ENCODE measurements around the gene RNFT2. TPM values are rescaled to one million over a fixed set of nuclear protein-coding genes. Genes with fewer than 3 reads are reported as not detected.

Gene RNFT2
- total and polyA plus RNA-seq, 7 experiments from 2014 or later = 1.2 to 8.3 (median 5.7) TPM

DNA sequence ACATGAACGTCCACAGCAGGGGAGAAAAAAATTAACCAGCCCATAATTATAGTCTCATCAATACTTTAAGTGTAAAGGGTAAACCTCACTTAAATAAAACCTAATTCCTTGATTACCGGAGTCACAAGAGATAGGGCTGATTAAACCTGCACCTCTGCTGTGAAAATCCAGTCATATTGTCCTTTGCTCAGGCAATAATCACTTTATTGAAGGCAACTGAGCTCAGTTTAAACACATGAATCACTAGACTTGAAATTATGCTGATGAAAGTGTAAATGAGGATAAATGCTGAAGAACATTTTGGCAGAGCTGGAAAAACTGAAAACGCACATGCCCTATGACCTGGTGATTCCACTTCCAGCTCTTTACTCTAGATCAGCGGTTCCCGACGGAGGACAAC is 149.8 kb downstream of the RNFT2 start:
- POLR2A ChIA-PET = no interaction called here
- Histone ChIP-seq H3K4me3 (ENCODE audit: low read length) (no peak overlapping the region), H3K27ac (ENCODE audit: low read depth, low read length) (no peak overlapping the region), H3K4me1 (ENCODE audit: control insufficient read depth in 2 of 2, insufficient read depth in 2 of 2, low read length in 2 of 2) (no peaks in the 10 kb centered on the region), H3K36me3 (ENCODE audit: control insufficient read depth in 2 of 3, insufficient read depth in 3 of 3, low read length in 3 of 3) (no peaks in the 10 kb centered on the region), H3K27me3 (ENCODE audit: control insufficient read depth in 2 of 2, insufficient read depth in 2 of 2, low read length in 2 of 2) (no peaks in the 10 kb centered on the region), H3K9me3 (ENCODE audit: control insufficient read depth in 2 of 3, low read length in 3 of 3) (no peaks in the 10 kb centered on the region)
- CTCF ChIA-PET = no interaction called here
- intact Hi-C loops (cut with micrococcal nuclease) = no loop called here
- Mint-ChIP-seq H3K36me3 (no peaks in the 10 kb centered on the region), H3K4me3 (no peak overlapping the region), H3K4me1 (peaks cover 0 to 5% (median 0%) of the 10 kb centered on the region in 7 donors), H3K27ac (no peak overlapping the region), H3K9me3 (peaks cover 0 to 5% (median 0%) of the 10 kb centered on the region in 11 donors), H3K27me3 (peaks cover 11 to 61% (median 24%) of the 10 kb centered on the region in 5 donors)
- ATAC-seq = no peak
- DNase-seq = no peak

DNA sequence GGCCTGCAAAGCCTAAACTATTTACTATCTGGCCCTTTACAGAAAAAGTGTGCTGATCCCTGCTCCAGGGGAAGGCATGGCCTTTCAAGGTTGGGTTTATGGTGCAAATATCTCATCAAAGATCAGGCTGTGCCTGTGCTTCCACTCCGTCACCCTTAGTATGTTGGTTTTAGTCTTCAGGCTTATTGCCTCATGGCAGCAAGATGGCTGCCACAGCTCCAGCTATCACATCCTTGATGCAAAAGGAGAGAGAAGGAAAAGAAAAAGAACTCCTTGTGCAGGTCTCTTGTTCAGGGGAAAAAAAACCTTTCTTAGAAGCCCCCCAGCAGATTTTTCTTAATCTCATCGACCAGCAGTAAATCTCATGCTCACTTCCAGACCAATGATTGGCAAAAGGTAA is 152.2 kb downstream of the RNFT2 start:
- Histone ChIP-seq H3K9me3 (ENCODE audit: control insufficient read depth in 2 of 3, low read length in 3 of 3) (no peaks in the 10 kb centered on the region), H3K4me1 (ENCODE audit: control insufficient read depth in 2 of 2, insufficient read depth in 2 of 2, low read length in 2 of 2) (no peaks in the 10 kb centered on the region), H3K27ac (ENCODE audit: low read depth, low read length) (no peak overlapping the region), H3K27me3 (ENCODE audit: control insufficient read depth in 2 of 2, insufficient read depth in 2 of 2, low read length in 2 of 2) (no peaks in the 10 kb centered on the region), H3K4me3 (ENCODE audit: low read length) (no peak overlapping the region), H3K36me3 (ENCODE audit: control insufficient read depth in 2 of 3, insufficient read depth in 3 of 3, low read length in 3 of 3) (no peaks in the 10 kb centered on the region)
- no peak for DNase-seq
- Mint-ChIP-seq H3K4me3 (no peak overlapping the region), H3K9me3 (peaks cover 0 to 5% (median 0%) of the 10 kb centered on the region in 11 donors), H3K27me3 (peaks cover 0 to 44% (median 10%) of the 10 kb centered on the region in 5 donors), H3K27ac (no peak overlapping the region), H3K4me1 (no peaks in the 10 kb centered on the region), H3K36me3 (no peaks in the 10 kb centered on the region)
- intact Hi-C loops (cut with micrococcal nuclease) = no loop called here
- ATAC-seq = no peak
- POLR2A ChIA-PET = no interaction called here
- CTCF ChIA-PET = no interaction called here

DNA sequence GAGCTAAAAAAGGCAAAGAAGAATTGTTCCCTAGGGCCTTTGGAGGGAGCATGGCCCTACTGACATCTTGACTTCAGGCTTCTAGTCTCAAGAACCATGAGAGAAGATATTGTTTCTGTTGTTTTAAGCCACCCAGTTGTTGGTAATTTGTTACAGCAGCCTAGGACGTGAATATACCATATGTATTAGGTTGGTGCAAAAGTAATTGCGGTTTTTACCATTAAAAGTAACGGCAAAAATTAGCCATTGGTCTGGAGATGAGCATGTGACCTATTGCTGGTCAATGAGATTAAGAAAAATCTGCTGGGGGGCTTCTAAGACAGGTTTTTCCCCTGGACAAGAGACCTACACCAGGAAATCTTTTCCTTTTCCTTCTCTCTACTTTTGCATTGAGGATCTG is 152.9 kb downstream of the RNFT2 start:
- DNase-seq = no peak
- no peaks in the 10 kb centered on the region for H3K36me3 ChIP-seq (ENCODE audit: control insufficient read depth in 2 of 3, insufficient read depth in 3 of 3, low read length in 3 of 3)
- no peaks in the 10 kb centered on the region for H3K27me3 ChIP-seq (ENCODE audit: control insufficient read depth in 2 of 2, insufficient read depth in 2 of 2, low read length in 2 of 2)
- H3K27ac ChIP-seq (ENCODE audit: low read depth, low read length) = no peak overlapping the region
- Mint-ChIP-seq H3K36me3 (no peaks in the 10 kb centered on the region), H3K4me1 (no peaks in the 10 kb centered on the region), H3K27ac (no peak overlapping the region), H3K27me3 (peaks cover 0 to 41% (median 10%) of the 10 kb centered on the region in 5 donors), H3K9me3 (peaks cover 0 to 5% (median 0%) of the 10 kb centered on the region in 11 donors), H3K4me3 (no peak overlapping the region)
- intact Hi-C loops (cut with micrococcal nuclease) = no loop called here
- H3K4me1 ChIP-seq (ENCODE audit: control insufficient read depth in 2 of 2, insufficient read depth in 2 of 2, low read length in 2 of 2) = no peaks in the 10 kb centered on the region
- ChIA-PET CTCF (no interaction called here), POLR2A (no interaction called here)
- no peaks in the 10 kb centered on the region for H3K9me3 ChIP-seq (ENCODE audit: control insufficient read depth in 2 of 3, low read length in 3 of 3)
- H3K4me3 ChIP-seq (ENCODE audit: low read length) = no peak overlapping the region
- ATAC-seq = no peak

DNA sequence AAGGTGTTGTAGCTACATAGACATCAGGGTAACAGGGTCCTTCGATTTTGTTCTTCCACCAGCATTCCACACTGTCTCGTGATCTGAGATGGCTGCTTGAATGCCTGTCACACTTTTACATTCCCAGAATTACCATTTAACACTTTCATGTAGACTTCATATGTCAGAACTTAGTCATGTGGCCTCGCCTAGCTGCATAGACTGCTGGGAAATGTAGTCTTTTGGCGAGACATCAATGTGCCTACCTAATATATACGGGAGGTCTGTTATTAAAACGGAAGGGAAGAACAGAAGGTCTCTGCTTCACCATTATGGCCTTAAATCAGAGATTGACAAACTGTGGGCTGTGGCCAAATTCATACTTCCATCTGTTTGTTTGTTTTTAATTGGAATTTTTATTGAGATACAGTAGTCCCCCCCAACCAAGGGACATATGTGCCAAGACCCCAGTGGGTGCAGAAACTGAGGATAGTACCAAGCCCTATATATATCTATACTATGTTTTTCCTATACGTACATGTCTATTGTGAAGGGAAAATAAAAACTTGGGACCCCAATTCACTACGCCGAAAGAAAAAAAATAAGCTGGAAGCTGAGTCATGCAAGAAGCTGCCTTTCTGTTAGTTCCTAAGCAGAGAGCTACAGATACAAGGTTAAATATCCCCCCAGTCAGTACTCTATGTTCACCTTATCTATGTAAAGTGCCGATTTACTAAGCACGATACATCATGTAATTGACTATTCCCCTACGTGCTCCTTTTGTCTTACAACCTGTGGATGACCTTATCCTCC is 154.4 kb downstream of the RNFT2 start:
- H3K36me3 ChIP-seq (ENCODE audit: control insufficient read depth in 2 of 3, insufficient read depth in 3 of 3, low read length in 3 of 3) = no peaks in the 10 kb centered on the region
- CTCF ChIA-PET = no interaction called here
- Mint-ChIP-seq H3K4me1 (no peaks in the 10 kb centered on the region), H3K27me3 (peaks cover 0 to 40% (median 8%) of the 10 kb centered on the region in 5 donors), H3K4me3 (no peak overlapping the region), H3K27ac (no peak overlapping the region), H3K36me3 (no peaks in the 10 kb centered on the region), H3K9me3 (peaks cover 0 to 5% (median 0%) of the 10 kb centered on the region in 11 donors)
- no peak overlapping the region for H3K4me3 ChIP-seq (ENCODE audit: low read length)
- intact Hi-C loops (cut with micrococcal nuclease) = no loop called here
- no peak overlapping the region for H3K27ac ChIP-seq (ENCODE audit: low read depth, low read length)
- no peaks in the 10 kb centered on the region for H3K9me3 ChIP-seq (ENCODE audit: control insufficient read depth in 2 of 3, low read length in 3 of 3)
- POLR2A ChIA-PET = no interaction called here
- ATAC-seq (no peak), DNase-seq (no peak)
- no peaks in the 10 kb centered on the region for H3K27me3 ChIP-seq (ENCODE audit: control insufficient read depth in 2 of 2, insufficient read depth in 2 of 2, low read length in 2 of 2)
- H3K4me1 ChIP-seq (ENCODE audit: control insufficient read depth in 2 of 2, insufficient read depth in 2 of 2, low read length in 2 of 2) = no peaks in the 10 kb centered on the region

DNA sequence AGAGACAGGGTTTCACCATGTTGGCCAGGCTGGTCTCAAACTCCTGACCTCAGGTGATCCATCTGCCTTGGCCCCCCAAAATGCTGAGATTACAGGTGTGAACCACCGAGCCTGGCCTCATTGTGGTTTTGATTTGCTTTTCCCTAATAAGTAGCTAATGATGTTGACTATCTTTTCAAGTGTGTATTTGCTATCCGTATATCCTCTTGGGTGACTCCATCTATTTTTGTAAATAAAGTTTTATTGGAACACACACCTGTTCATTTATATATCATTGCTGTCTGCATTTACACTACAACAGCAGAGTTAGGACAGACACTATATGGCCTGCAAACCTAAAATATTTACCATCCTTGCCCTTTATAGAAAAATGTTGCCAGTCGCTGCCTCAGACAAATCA is 156.8 kb downstream of the RNFT2 start:
- Mint-ChIP-seq H3K4me1 (no peaks in the 10 kb centered on the region), H3K9me3 (peaks cover 0 to 5% (median 0%) of the 10 kb centered on the region in 11 donors), H3K36me3 (no peaks in the 10 kb centered on the region), H3K27me3 (peaks cover 5 to 42% (median 13%) of the 10 kb centered on the region in 5 donors), H3K4me3 (no peak overlapping the region), H3K27ac (no peak overlapping the region)
- ATAC-seq (no peak), DNase-seq (no peak)
- H3K27ac ChIP-seq (ENCODE audit: low read depth, low read length) = no peak overlapping the region
- intact Hi-C loops (cut with micrococcal nuclease) = no loop called here
- POLR2A ChIA-PET = no interaction called here
- no peaks in the 10 kb centered on the region for H3K36me3 ChIP-seq (ENCODE audit: control insufficient read depth in 2 of 3, insufficient read depth in 3 of 3, low read length in 3 of 3)
- no peaks in the 10 kb centered on the region for H3K4me1 ChIP-seq (ENCODE audit: control insufficient read depth in 2 of 2, insufficient read depth in 2 of 2, low read length in 2 of 2)
- H3K27me3 ChIP-seq (ENCODE audit: control insufficient read depth in 2 of 2, insufficient read depth in 2 of 2, low read length in 2 of 2) = no peaks in the 10 kb centered on the region
- H3K9me3 ChIP-seq (ENCODE audit: control insufficient read depth in 2 of 3, low read length in 3 of 3) = no peaks in the 10 kb centered on the region
- no peak overlapping the region for H3K4me3 ChIP-seq (ENCODE audit: low read length)
- CTCF ChIA-PET = no interaction called here

DNA sequence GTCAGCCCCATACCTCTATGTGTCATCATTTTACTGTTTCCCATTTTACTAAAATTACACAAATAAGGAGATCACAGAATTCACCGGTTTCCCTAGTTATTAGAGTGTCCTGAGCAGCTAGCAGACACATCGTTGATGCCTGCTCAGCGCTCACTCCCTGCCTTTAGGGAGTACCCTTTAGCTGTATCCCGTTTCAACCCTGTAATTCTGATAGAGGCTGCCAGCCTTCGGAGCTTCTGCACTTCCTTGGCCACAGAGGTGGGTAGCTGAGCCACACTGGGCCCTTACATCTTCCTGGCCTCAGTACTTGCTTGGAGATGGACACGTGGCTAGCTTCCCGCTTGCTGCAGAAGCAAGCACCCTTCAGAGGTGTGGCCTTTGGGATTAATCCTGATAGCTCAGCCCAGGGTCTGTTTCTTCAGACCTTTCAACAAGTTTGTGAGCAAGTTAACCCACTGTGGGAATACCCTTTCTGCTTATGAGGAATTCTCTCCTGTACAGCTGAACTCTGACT is 158.4 kb downstream of the RNFT2 start:
- Histone ChIP-seq H3K9me3 (ENCODE audit: control insufficient read depth in 2 of 3, low read length in 3 of 3) (no peaks in the 10 kb centered on the region), H3K36me3 (ENCODE audit: control insufficient read depth in 2 of 3, insufficient read depth in 3 of 3, low read length in 3 of 3) (no peaks in the 10 kb centered on the region), H3K4me1 (ENCODE audit: control insufficient read depth in 2 of 2, insufficient read depth in 2 of 2, low read length in 2 of 2) (no peaks in the 10 kb centered on the region), H3K4me3 (ENCODE audit: low read length) (no peak overlapping the region), H3K27ac (ENCODE audit: low read depth, low read length) (no peak overlapping the region), H3K27me3 (ENCODE audit: control insufficient read depth in 2 of 2, insufficient read depth in 2 of 2, low read length in 2 of 2) (no peaks in the 10 kb centered on the region)
- Mint-ChIP-seq H3K9me3 (peaks cover 0 to 2% (median 0%) of the 10 kb centered on the region in 11 donors), H3K36me3 (no peaks in the 10 kb centered on the region), H3K27me3 (peaks cover 11 to 43% (median 21%) of the 10 kb centered on the region in 5 donors), H3K4me3 (no peak overlapping the region), H3K27ac (no peak overlapping the region), H3K4me1 (no peaks in the 10 kb centered on the region)
- ATAC-seq = no peak
- ChIA-PET CTCF (no interaction called here), POLR2A (no interaction called here)
- no peak for DNase-seq
- intact Hi-C loops (cut with micrococcal nuclease) = no loop called here

DNA sequence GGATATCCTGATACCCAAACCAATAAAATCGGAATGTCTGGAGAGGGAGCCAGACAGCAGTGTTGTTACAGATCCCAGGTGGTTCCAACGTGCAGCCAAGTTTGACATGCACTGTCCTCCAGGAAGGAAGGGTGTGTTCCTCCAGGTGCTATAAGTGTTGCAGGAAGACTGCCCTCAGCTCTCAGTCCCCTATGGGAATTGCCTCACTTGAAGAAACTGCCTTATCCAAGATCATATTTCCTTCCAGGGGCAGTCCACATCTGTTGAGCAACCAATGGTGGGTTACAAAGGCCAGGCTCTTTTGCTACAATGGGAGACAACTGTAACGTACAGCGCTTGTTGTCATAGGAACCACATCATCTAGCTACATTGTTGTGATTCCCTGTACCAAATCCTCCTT is 159.4 kb downstream of the RNFT2 start:
- no peaks in the 10 kb centered on the region for H3K4me1 Mint-ChIP-seq
- Histone ChIP-seq H3K27ac (ENCODE audit: low read depth, low read length) (no peak overlapping the region), H3K9me3 (ENCODE audit: control insufficient read depth in 2 of 3, low read length in 3 of 3) (no peaks in the 10 kb centered on the region), H3K4me1 (ENCODE audit: control insufficient read depth in 2 of 2, insufficient read depth in 2 of 2, low read length in 2 of 2) (no peaks in the 10 kb centered on the region), H3K27me3 (ENCODE audit: control insufficient read depth in 2 of 2, insufficient read depth in 2 of 2, low read length in 2 of 2) (no peaks in the 10 kb centered on the region), H3K36me3 (ENCODE audit: control insufficient read depth in 2 of 3, insufficient read depth in 3 of 3, low read length in 3 of 3) (no peaks in the 10 kb centered on the region), H3K4me3 (ENCODE audit: low read length) (no peak overlapping the region)
- no peaks in the 10 kb centered on the region for H3K36me3 Mint-ChIP-seq
- H3K27ac Mint-ChIP-seq = no peak overlapping the region
- POLR2A ChIA-PET = no interaction called here
- intact Hi-C loops (cut with micrococcal nuclease) = no loop called here
- H3K4me3 Mint-ChIP-seq = no peak overlapping the region
- peaks cover 0 to 2% (median 0%) of the 10 kb centered on the region in 11 donors for H3K9me3 Mint-ChIP-seq
- CTCF ChIA-PET = no interaction called here
- peaks cover 16 to 50% (median 29%) of the 10 kb centered on the region in 5 donors for H3K27me3 Mint-ChIP-seq
- ATAC-seq (no peak), DNase-seq (no peak)

Data from naive thymus-derived CD4-positive, alpha-beta T cell (primary cell).